Nephron (organoid): Measurements from ENCODE around the gene XIST.

Source experiments
- H3K27ac Mint-ChIP-seq, 3 experiments: 2 replicates each; pipeline ENCODE4 v1.8.0; 2020; ENCODE audit warnings: mixed read lengths in 3 of 3, mild to moderate bottlenecking in 2 of 3, moderate library complexity in 1 of 3
- H3K27me3 Mint-ChIP-seq: 2 replicates; pipeline ENCODE4 v1.8.0; 2021; ENCODE audit warnings: low read depth, mild to moderate bottlenecking, moderate library complexity, mixed read lengths
- H3K36me3 Mint-ChIP-seq: 2 replicates; pipeline ENCODE4 v1.8.0; 2020; ENCODE audit warnings: low read depth, mixed read lengths
- H3K4me1 Mint-ChIP-seq: 2 replicates; pipeline ENCODE4 v1.8.0; 2020; ENCODE audit warnings: mixed read lengths
- H3K4me3 Mint-ChIP-seq, 3 experiments: 2 replicates each; pipeline ENCODE4 v1.8.0; 2020; ENCODE audit warnings: mild to moderate bottlenecking in 3 of 3, mixed read lengths in 3 of 3, moderate library complexity in 2 of 3
- H3K9me3 Mint-ChIP-seq: 2 replicates; pipeline ENCODE4 v1.8.0; 2020; ENCODE audit warnings: mixed read lengths
- CTCF ChIP-seq, 3 experiments: fragments of 200-600 bp; sonication (generic); IDR thresholded peaks; one replicate each; pipeline ENCODE4 v1.5.0; 2021; ENCODE audit warnings: antibody characterized with exemption in 3 of 3; ENCODE audit not compliant: unreplicated experiment in 3 of 3

XIST gene

GRCh38 chrX:73842541-73843234 is 9.8 kb downstream of the XIST start:
- TF ChIP-seq CTCF (IDR thresholded peaks at IDR 0.05; ENCODE audit: unreplicated experiment in 3 of 3): no peak
- H3K27ac Mint-ChIP-seq: no peak overlapping the region
- H3K36me3 Mint-ChIP-seq: no peaks in the 10 kb centered on the region
- H3K27me3 Mint-ChIP-seq: no peaks in the 10 kb centered on the region
- H3K4me3 Mint-ChIP-seq: no peak overlapping the region
- H3K4me1 Mint-ChIP-seq: no peaks in the 10 kb centered on the region
- H3K9me3 Mint-ChIP-seq: no peaks in the 10 kb centered on the region

GRCh38 chrX:73841337-73841736 is 11.2 kb downstream of the XIST start:
- Mint-ChIP-seq H3K36me3 (no peaks in the 10 kb centered on the region), H3K27me3 (no peaks in the 10 kb centered on the region), H3K4me3 (no peak overlapping the region), H3K4me1 (no peaks in the 10 kb centered on the region), H3K27ac (no peak overlapping the region), H3K9me3 (no peaks in the 10 kb centered on the region)
- TF ChIP-seq CTCF (IDR thresholded peaks at IDR 0.05; ENCODE audit: unreplicated experiment in 3 of 3): no peak

- Mint-ChIP-seq H3K36me3 (no peaks in the 10 kb centered on the region), H3K27ac (no peak overlapping the region), H3K4me1 (no peaks in the 10 kb centered on the region), H3K27me3 (no peaks in the 10 kb centered on the region), H3K4me3 (no peak overlapping the region), H3K9me3 (no peaks in the 10 kb centered on the region)
- no peak for TF ChIP-seq CTCF (IDR thresholded peaks at IDR 0.05; ENCODE audit: unreplicated experiment in 3 of 3)
These were observed 12.2 kb downstream of the XIST start for GRCh38 chrX:73840120-73840924.

GRCh38 chrX:73839152-73839551 is 13.4 kb downstream of the XIST start:
- Mint-ChIP-seq H3K27me3 (no peaks in the 10 kb centered on the region), H3K36me3 (no peaks in the 10 kb centered on the region), H3K9me3 (no peaks in the 10 kb centered on the region), H3K27ac (no peak overlapping the region), H3K4me1 (no peaks in the 10 kb centered on the region), H3K4me3 (no peak overlapping the region)
- TF ChIP-seq CTCF (IDR thresholded peaks at IDR 0.05; ENCODE audit: unreplicated experiment in 3 of 3): no peak

- Mint-ChIP-seq H3K36me3 (no peaks in the 10 kb centered on the region), H3K9me3 (no peaks in the 10 kb centered on the region), H3K4me3 (no peak overlapping the region), H3K27ac (no peak overlapping the region), H3K27me3 (no peaks in the 10 kb centered on the region), H3K4me1 (no peaks in the 10 kb centered on the region)
- TF ChIP-seq CTCF (IDR thresholded peaks at IDR 0.05; ENCODE audit: unreplicated experiment in 3 of 3): no peak
These were observed 14.4 kb downstream of the XIST start for GRCh38 chrX:73838123-73838522.
